ENCODE measurements around the gene EML1.

DNA sequence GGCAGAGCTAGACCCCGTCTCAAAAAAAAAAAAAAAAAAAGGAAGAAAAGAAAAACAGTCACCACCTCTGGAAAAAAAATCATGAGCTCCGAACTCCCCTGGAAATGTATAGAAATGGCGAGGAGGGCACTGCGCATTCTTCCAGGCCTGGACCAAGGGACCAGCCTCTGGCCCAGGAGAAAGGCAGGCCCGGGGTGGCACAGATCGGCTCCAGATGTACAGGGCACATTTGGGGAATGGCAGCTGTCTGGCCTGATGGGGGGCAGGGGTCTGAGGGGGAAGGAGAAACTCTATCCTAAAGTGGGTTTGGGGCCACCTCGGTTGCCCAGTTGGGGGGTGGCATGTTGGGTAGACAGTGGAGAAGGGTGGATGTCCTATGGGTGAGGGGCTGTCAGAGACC, 46.0 kb upstream of the EML1 start:
- TF ChIP-seq, protein P1, sequence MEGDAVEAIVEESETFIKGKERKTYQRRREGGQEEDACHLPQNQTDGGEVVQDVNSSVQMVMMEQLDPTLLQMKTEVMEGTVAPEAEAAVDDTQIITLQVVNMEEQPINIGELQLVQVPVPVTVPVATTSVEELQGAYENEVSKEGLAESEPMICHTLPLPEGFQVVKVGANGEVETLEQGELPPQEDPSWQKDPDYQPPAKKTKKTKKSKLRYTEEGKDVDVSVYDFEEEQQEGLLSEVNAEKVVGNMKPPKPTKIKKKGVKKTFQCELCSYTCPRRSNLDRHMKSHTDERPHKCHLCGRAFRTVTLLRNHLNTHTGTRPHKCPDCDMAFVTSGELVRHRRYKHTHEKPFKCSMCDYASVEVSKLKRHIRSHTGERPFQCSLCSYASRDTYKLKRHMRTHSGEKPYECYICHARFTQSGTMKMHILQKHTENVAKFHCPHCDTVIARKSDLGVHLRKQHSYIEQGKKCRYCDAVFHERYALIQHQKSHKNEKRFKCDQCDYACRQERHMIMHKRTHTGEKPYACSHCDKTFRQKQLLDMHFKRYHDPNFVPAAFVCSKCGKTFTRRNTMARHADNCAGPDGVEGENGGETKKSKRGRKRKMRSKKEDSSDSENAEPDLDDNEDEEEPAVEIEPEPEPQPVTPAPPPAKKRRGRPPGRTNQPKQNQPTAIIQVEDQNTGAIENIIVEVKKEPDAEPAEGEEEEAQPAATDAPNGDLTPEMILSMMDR (IDR thresholded peaks at IDR 0.05), result no peak
- TF ChIP-seq EP300 (IDR thresholded peaks at IDR 0.05) (no peak), POLR2AphosphoS5 (IDR thresholded peaks at IDR 0.05) (no peak)

Data from esophagus muscularis mucosa (tissue), 4 donors.